ENCODE measurements around the gene COQ8B. TPM values are rescaled to one million over a fixed set of nuclear protein-coding genes. Genes with fewer than 3 reads are reported as not detected.
A peak's percentile ranks its signal among the peaks of the same experiment; 100 is the strongest.

The COQ8B gene
- total RNA-seq, 1 experiment from 2014 or later = 19.5 TPM

GRCh38 chr19:40717880-40718773 lies 1.4 kb upstream of the COQ8B start:
- H3K27ac ChIP-seq (ENCODE audit: low read length) = peak overlapping the region; percentile 100
- no peak overlapping the region for H2AFZ ChIP-seq (ENCODE audit: low read length)
- no TSS peak for BruUV-seq (replicated peaks)
- H3K79me2 ChIP-seq (ENCODE audit: low read length) = peaks cover 58% of the 10 kb centered on the region
- no peaks in the 10 kb centered on the region for H3K36me3 ChIP-seq (ENCODE audit: low read depth, low read length)
- H3K4me2 ChIP-seq (ENCODE audit: low read length) = peak overlapping the region; percentile 95
- POLR2A ChIA-PET (ENCODE audit: unreplicated experiment) = no interaction called here
- H3F3A ChIP-seq (ENCODE audit: low read length, unreplicated experiment) = no peaks in the 10 kb centered on the region
- DNase-seq (peak; percentile 26), ATAC-seq (no peak)
- H3K4me3 ChIP-seq (ENCODE audit: low read length) = peak overlapping the region; percentile 99
- CTCF ChIA-PET = no interaction called here
- H3K9me2 ChIP-seq (replicated peaks; ENCODE audit: low read length) = no peaks in the 10 kb centered on the region
- H3K27me3 ChIP-seq (ENCODE audit: low read length) = no peaks in the 10 kb centered on the region
- H4K20me1 ChIP-seq (ENCODE audit: low read length) = peaks cover 23% of the 10 kb centered on the region
- H3K9ac ChIP-seq (ENCODE audit: low read length) = peak overlapping the region; percentile 99
- TF ChIP-seq EZH2 (IDR thresholded peaks at IDR 0.05; ENCODE audit: low read length, unreplicated experiment) = no peak
- TF ChIP-seq EZH2phosphoT487 (IDR thresholded peaks at IDR 0.05; ENCODE audit: borderline replicate concordance, low read length) = no peak
- TF ChIP-seq CTCF (conservative IDR thresholded peaks at IDR 0.05; ENCODE audit: low read depth, low read length) = no peak
- intact Hi-C loops (cut with micrococcal nuclease) = loop anchor here (2.0 to 5.0 kb wide), 2 partner anchors 33 to 56 kb away; partner anchors contain the start of genes ACTMAP and SNRPA
- no peaks in the 10 kb centered on the region for H3K9me3 ChIP-seq (ENCODE audit: low read length)
- peaks cover 35% of the 10 kb centered on the region for H3K4me1 ChIP-seq (ENCODE audit: insufficient read depth, low read length)

- Histone ChIP-seq H3K4me3 (ENCODE audit: low read length) (peak overlapping the region; percentile 99), H3K9ac (ENCODE audit: low read length) (peak overlapping the region; percentile 99), H4K20me1 (ENCODE audit: low read length) (peaks cover 23% of the 10 kb centered on the region), H3K36me3 (ENCODE audit: low read depth, low read length) (no peaks in the 10 kb centered on the region), H3K4me2 (ENCODE audit: low read length) (peak overlapping the region; percentile 95), H3K79me2 (ENCODE audit: low read length) (peaks cover 53% of the 10 kb centered on the region), H3K4me1 (ENCODE audit: insufficient read depth, low read length) (peaks cover 33% of the 10 kb centered on the region), H2AFZ (ENCODE audit: low read length) (no peak overlapping the region), H3K9me3 (ENCODE audit: low read length) (no peaks in the 10 kb centered on the region), H3K9me2 (replicated peaks; ENCODE audit: low read length) (no peaks in the 10 kb centered on the region), H3F3A (ENCODE audit: low read length, unreplicated experiment) (no peaks in the 10 kb centered on the region), H3K27me3 (ENCODE audit: low read length) (no peaks in the 10 kb centered on the region), H3K27ac (ENCODE audit: low read length) (peak overlapping the region; percentile 100)
- TF ChIP-seq CTCF (conservative IDR thresholded peaks at IDR 0.05; ENCODE audit: low read depth, low read length) (no peak), EZH2phosphoT487 (IDR thresholded peaks at IDR 0.05; ENCODE audit: borderline replicate concordance, low read length) (no peak), EZH2 (IDR thresholded peaks at IDR 0.05; ENCODE audit: low read length, unreplicated experiment) (no peak)
- intact Hi-C loops (cut with micrococcal nuclease) = loop anchor here (2.0 to 5.0 kb wide), 2 partner anchors 33 to 55 kb away; partner anchors contain the start of genes ACTMAP and SNRPA
- CTCF ChIA-PET = interaction anchor here (0.5 kb wide), 1 partner anchor 35 kb away, joined by 6 read pairs; no protein-coding TSS in a partner anchor
- no peak for DNase-seq
- TSS peak; percentile 60 for BruUV-seq (replicated peaks)
- POLR2A ChIA-PET (ENCODE audit: unreplicated experiment) = interaction anchor here (0.5 kb wide), 1 partner anchor 251 kb away, joined by 4 read pairs; no protein-coding TSS in a partner anchor
- no peak for ATAC-seq
These were observed 716 bp upstream of the COQ8B start for GRCh38 chr19:40717325-40717879.
